ENCODE results near the gene ZNF486. TPM values are rescaled to one million over a fixed set of nuclear protein-coding genes. Genes with fewer than 3 reads are reported as not detected.
"Not testable (repeated sequence)": the region's sequence is repeated elsewhere in the genome, so short reads cannot be mapped to it uniquely, and the experiment has no call there.

ZNF486 gene
- total RNA-seq, result 2.6 and 3.1 TPM in 2 replicates

- FAIRE-seq (peak; percentile 64), DNase-seq (ENCODE audit: low read depth) (peak; percentile 86)
- Histone ChIP-seq H3K27me3 (ENCODE audit: control insufficient read depth, insufficient read depth, low read length) (no peaks in the 10 kb centered on the region), H3K4me3 (ENCODE audit: low read depth, low read length) (peak within 1 kb of the TSS; percentile 60), H3K36me3 (ENCODE audit: control insufficient read depth, insufficient read depth, low read length) (no peaks in the 10 kb centered on the region)
- no peak for TF ChIP-seq CTCF (IDR thresholded peaks at IDR 0.05; ENCODE audit: insufficient read depth, low read length, severe bottlenecking)
Observed at GRCh38 chr19:20167020-20167644, at the start of gene ZNF486. ZNF486 (plus strand) TSS chr19:20167214; CDS start chr19:20167331, 117 bp downstream.

- H3K27me3 ChIP-seq (ENCODE audit: control insufficient read depth, insufficient read depth, low read length); H3K36me3 ChIP-seq (ENCODE audit: control insufficient read depth, insufficient read depth, low read length); FAIRE-seq; DNase-seq (ENCODE audit: low read depth); H3K4me3 ChIP-seq (ENCODE audit: low read depth, low read length): not testable (repeated sequence)
Observed at GRCh38 chr19:20118064-20118839, 48.8 kb upstream of the ZNF486 start.

- no peaks in the 10 kb centered on the region for H3K36me3 ChIP-seq (ENCODE audit: control insufficient read depth, insufficient read depth, low read length)
- TF ChIP-seq CTCF (IDR thresholded peaks at IDR 0.05; ENCODE audit: insufficient read depth, low read length, severe bottlenecking), result no peak
- no peak overlapping the region for H3K4me3 ChIP-seq (ENCODE audit: low read depth, low read length)
- no peak for FAIRE-seq
- H3K27me3 ChIP-seq (ENCODE audit: control insufficient read depth, insufficient read depth, low read length), result no peaks in the 10 kb centered on the region
- no peak for DNase-seq (ENCODE audit: low read depth)
Observed at GRCh38 chr19:20124879-20125278, 42.1 kb upstream of the ZNF486 start.

GRCh38 chr19:20132933-20133332, 34.1 kb upstream of the ZNF486 start:
- not testable (repeated sequence) for H3K27me3 ChIP-seq (ENCODE audit: control insufficient read depth, insufficient read depth, low read length); H3K4me3 ChIP-seq (ENCODE audit: low read depth, low read length); DNase-seq (ENCODE audit: low read depth); H3K36me3 ChIP-seq (ENCODE audit: control insufficient read depth, insufficient read depth, low read length); FAIRE-seq

- DNase-seq (ENCODE audit: low read depth); FAIRE-seq; H3K4me3 ChIP-seq (ENCODE audit: low read depth, low read length): not testable (repeated sequence)
Observed at GRCh38 chr19:20137714-20138113, 29.3 kb upstream of the ZNF486 start.

GRCh38 chr19:20151617-20152145, 15.3 kb upstream of the ZNF486 start:
- Histone ChIP-seq H3K4me3 (ENCODE audit: low read depth, low read length) (no peak overlapping the region), H3K36me3 (ENCODE audit: control insufficient read depth, insufficient read depth, low read length) (no peaks in the 10 kb centered on the region), H3K27me3 (ENCODE audit: control insufficient read depth, insufficient read depth, low read length) (no peaks in the 10 kb centered on the region)
- DNase-seq (ENCODE audit: low read depth) (no peak), FAIRE-seq (no peak)
- no peak for TF ChIP-seq CTCF (IDR thresholded peaks at IDR 0.05; ENCODE audit: insufficient read depth, low read length, severe bottlenecking)

More at GRCh38 chr19:20137714-20138113, 29.3 kb upstream of the ZNF486 start:
- not testable (repeated sequence) for H3K36me3 ChIP-seq (ENCODE audit: control insufficient read depth, insufficient read depth, low read length); H3K27me3 ChIP-seq (ENCODE audit: control insufficient read depth, insufficient read depth, low read length)

GRCh38 chr19:20152506-20152905, 14.5 kb upstream of the ZNF486 start:
- DNase-seq (ENCODE audit: low read depth); H3K4me3 ChIP-seq (ENCODE audit: low read depth, low read length); H3K36me3 ChIP-seq (ENCODE audit: control insufficient read depth, insufficient read depth, low read length); H3K27me3 ChIP-seq (ENCODE audit: control insufficient read depth, insufficient read depth, low read length); FAIRE-seq: not testable (repeated sequence)
